Tibial nerve (tissue), 4 donors: ENCODE data around the gene MED9.

Source experiments
- EP300 ChIP-seq, 2 donors: sonication (generic); formaldehyde crosslinking; IDR thresholded peaks; one replicate each; pipeline ENCODE4 v1.6.1; 2017; ENCODE audit warnings: antibody characterized with exemption in 2 of 2, mild to moderate bottlenecking in 1 of 2
- POLR2A ChIP-seq, 2 donors: fragments of 450-650 bp; IDR thresholded peaks; one replicate each; pipeline ENCODE4 v1.6.1; 2017; ENCODE audit warnings: antibody characterized with exemption in 2 of 2, mild to moderate bottlenecking in 2 of 2, moderate library complexity in 2 of 2
- TF ChIP-seq, protein P1 (sequence below), 5 experiments: fragments of 200-600 bp in 3 of 5; fragments of 450-650 bp in 2 of 5; sonication (generic) in 3 of 5; IDR thresholded peaks; one replicate each; pipeline ENCODE4 v1.5.1; 2016 to 2019; ENCODE audit warnings: antibody characterized with exemption in 5 of 5, mild to moderate bottlenecking in 3 of 5, moderate library complexity in 2 of 5

DNA sequence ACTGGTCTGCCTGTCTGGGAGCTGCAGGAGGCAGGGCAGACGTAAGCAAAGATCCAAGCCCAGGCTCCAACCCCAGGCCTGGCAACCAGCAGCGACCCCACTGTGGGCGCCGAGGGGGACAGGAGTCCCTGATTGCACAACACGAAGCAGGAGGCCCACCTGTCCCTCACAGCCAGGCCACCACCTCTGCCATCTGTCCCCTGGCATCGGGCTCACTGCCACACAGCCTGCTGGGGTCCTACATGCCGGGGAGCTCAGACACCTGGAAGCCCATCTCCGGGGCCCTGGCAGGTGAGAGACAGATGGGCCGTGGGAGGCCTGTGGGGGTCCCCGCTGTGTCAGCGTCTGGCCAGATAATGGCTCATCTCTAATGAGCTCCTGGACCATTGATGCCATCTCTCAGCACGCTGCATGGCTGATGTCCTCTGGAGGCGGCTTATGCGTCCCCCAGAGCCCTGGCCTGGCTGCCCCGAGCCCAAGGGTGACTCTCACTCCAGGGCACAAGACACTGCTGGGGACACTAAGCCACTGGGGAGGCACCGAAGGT, 30.7 kb downstream of the MED9 start:
- TF ChIP-seq, protein P1, sequence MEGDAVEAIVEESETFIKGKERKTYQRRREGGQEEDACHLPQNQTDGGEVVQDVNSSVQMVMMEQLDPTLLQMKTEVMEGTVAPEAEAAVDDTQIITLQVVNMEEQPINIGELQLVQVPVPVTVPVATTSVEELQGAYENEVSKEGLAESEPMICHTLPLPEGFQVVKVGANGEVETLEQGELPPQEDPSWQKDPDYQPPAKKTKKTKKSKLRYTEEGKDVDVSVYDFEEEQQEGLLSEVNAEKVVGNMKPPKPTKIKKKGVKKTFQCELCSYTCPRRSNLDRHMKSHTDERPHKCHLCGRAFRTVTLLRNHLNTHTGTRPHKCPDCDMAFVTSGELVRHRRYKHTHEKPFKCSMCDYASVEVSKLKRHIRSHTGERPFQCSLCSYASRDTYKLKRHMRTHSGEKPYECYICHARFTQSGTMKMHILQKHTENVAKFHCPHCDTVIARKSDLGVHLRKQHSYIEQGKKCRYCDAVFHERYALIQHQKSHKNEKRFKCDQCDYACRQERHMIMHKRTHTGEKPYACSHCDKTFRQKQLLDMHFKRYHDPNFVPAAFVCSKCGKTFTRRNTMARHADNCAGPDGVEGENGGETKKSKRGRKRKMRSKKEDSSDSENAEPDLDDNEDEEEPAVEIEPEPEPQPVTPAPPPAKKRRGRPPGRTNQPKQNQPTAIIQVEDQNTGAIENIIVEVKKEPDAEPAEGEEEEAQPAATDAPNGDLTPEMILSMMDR (IDR thresholded peaks at IDR 0.05), result no peak
- TF ChIP-seq POLR2A (IDR thresholded peaks at IDR 0.05), result no peak
- TF ChIP-seq EP300 (IDR thresholded peaks at IDR 0.05), result no peak
